Endodermal cell (in vitro differentiated cells): Measurements from ENCODE around the gene SKA1. TPM values are rescaled to one million over a fixed set of nuclear protein-coding genes. Genes with fewer than 3 reads are reported as not detected.

Experiments used
- DNase-seq: peaks from one replicate; pipeline ENCODE4 v3.0.0-alpha.2; 2017
- H3K27ac ChIP-seq: 2 replicates; pipeline ENCODE4 v1.5.1; 2013; ENCODE audit warnings: mild to moderate bottlenecking, low read depth, low read length, moderate library complexity
- H3K27me3 ChIP-seq: 2 replicates; pipeline ENCODE4 v1.6.1; 2013; ENCODE audit warnings: mild to moderate bottlenecking, low read length, moderate library complexity; ENCODE audit not compliant: insufficient read depth, control insufficient read depth, poor library complexity, severe bottlenecking
- H3K36me3 ChIP-seq: 2 replicates; pipeline ENCODE4 v1.7.0; 2013; ENCODE audit warnings: mild to moderate bottlenecking, low read length, moderate library complexity; ENCODE audit not compliant: control insufficient read depth, insufficient read depth
- H3K4me1 ChIP-seq: one replicate; pipeline ENCODE4 v1.7.0; 2013; ENCODE audit warnings: low read length; ENCODE audit not compliant: control insufficient read depth, insufficient read depth
- H3K4me3 ChIP-seq: 2 replicates; pipeline ENCODE4 v1.5.1; 2013; ENCODE audit warnings: mild to moderate bottlenecking, low read length, moderate library complexity
- H3K9ac ChIP-seq: 2 replicates; pipeline ENCODE4 v1.6.1; 2013; ENCODE audit warnings: mild to moderate bottlenecking, low read length, moderate library complexity; ENCODE audit not compliant: poor library complexity, severe bottlenecking; ENCODE audit errors: extremely low read depth
- H3K9me3 ChIP-seq: 2 replicates; pipeline ENCODE4 v1.6.1; 2013; ENCODE audit warnings: mild to moderate bottlenecking, low read length, moderate library complexity; ENCODE audit not compliant: control insufficient read depth
- H3K27ac Mint-ChIP-seq: 2 replicates; pipeline ENCODE4 v1.8.0; 2020; ENCODE audit warnings: mixed read lengths
- H3K27me3 Mint-ChIP-seq: 2 replicates; pipeline ENCODE4 v1.8.0; 2021; ENCODE audit warnings: mild to moderate bottlenecking, mixed read lengths; ENCODE audit not compliant: insufficient read depth
- H3K36me3 Mint-ChIP-seq: 2 replicates; pipeline ENCODE4 v1.8.0; 2020; ENCODE audit warnings: low read depth, mixed read lengths
- H3K4me1 Mint-ChIP-seq: 2 replicates; pipeline ENCODE4 v1.8.0; 2020; ENCODE audit warnings: mixed read lengths
- H3K4me3 Mint-ChIP-seq: 2 replicates; pipeline ENCODE4 v1.8.0; 2020; ENCODE audit warnings: mild to moderate bottlenecking, moderate library complexity, mixed read lengths
- H3K9me3 Mint-ChIP-seq: 2 replicates; pipeline ENCODE4 v1.8.0; 2020; ENCODE audit warnings: mild to moderate bottlenecking, mixed read lengths
- WGBS, 2 experiments: methylation state at CpG; one replicate each; pipeline versions ENCODE4 v1.1.5 to v1.1.7; 2013; ENCODE audit warnings: missing lambda C conversion rate in 2 of 2, mixed read lengths in 1 of 2; ENCODE audit not compliant: insufficient coverage in 1 of 2, insufficient read length in 1 of 2; 5-methylcytosine and 5-hydroxymethylcytosine counted together
- total RNA-seq, 2 donors: library from RNA; stranded (reverse); fragmentation: NEBNext Ultra II Directional in 1 of 2; extraction: Animal tissue kit (Norgen Biotek cat#: 25700) in 1 of 2; gene quantifications; 2 replicates in 1 of 2; 3 replicates in 1 of 2; pipeline ENCODE4 v1.2.1, GENCODE V29; 2021
- TF ChIP-seq, protein P1 (sequence below): fragments of 200-600 bp; sonication (generic); conservative IDR thresholded peaks from 2 replicates; pipeline ENCODE4 v1.5.0; 2021; ENCODE audit warnings: antibody characterized with exemption, mild to moderate bottlenecking

SKA1 gene
- total RNA-seq, 2 donors from 2014 or later = 26.4 to 70.0 TPM

DNA sequence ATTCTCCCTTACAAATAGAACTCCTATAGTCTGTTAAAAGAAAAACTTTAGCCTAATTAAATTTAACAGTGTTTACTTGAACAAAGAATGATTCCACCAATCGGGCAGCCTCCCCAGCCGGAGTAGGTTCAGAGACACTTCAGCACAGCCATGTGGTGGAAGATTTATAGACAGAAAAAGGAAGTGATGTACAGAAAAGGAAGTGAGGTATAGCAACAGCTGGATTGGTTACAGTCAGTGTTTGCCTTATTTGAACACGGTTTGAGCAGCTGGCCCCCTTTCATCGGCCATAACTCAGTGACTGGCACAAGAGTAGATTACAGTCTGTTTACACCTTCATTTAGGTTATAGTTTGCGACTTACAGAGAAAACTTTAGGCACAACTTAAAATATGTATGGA, 2.1 kb upstream of the SKA1 start:
- peaks cover 22% of the 10 kb centered on the region for H3K4me1 Mint-ChIP-seq
- peaks cover 15% of the 10 kb centered on the region for H3K36me3 Mint-ChIP-seq
- H3K36me3 ChIP-seq = peaks cover 16% of the 10 kb centered on the region
- TF ChIP-seq, protein P1, sequence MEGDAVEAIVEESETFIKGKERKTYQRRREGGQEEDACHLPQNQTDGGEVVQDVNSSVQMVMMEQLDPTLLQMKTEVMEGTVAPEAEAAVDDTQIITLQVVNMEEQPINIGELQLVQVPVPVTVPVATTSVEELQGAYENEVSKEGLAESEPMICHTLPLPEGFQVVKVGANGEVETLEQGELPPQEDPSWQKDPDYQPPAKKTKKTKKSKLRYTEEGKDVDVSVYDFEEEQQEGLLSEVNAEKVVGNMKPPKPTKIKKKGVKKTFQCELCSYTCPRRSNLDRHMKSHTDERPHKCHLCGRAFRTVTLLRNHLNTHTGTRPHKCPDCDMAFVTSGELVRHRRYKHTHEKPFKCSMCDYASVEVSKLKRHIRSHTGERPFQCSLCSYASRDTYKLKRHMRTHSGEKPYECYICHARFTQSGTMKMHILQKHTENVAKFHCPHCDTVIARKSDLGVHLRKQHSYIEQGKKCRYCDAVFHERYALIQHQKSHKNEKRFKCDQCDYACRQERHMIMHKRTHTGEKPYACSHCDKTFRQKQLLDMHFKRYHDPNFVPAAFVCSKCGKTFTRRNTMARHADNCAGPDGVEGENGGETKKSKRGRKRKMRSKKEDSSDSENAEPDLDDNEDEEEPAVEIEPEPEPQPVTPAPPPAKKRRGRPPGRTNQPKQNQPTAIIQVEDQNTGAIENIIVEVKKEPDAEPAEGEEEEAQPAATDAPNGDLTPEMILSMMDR = no peak
- no peak for DNase-seq
- WGBS, 2 experiments = 87 to 96% methylated on average over 4 to 5 of the region's 5 CpGs
- H3K9me3 ChIP-seq = peaks cover 42% of the 10 kb centered on the region
- H3K27ac ChIP-seq = no peak overlapping the region
- peaks cover 4% of the 10 kb centered on the region for H3K27me3 Mint-ChIP-seq
- peaks cover 49% of the 10 kb centered on the region for H3K9me3 Mint-ChIP-seq
- no peaks in the 10 kb centered on the region for H3K27me3 ChIP-seq
- no peak overlapping the region for H3K9ac ChIP-seq
- peak overlapping the region; percentile 32 for H3K4me3 ChIP-seq
- no peak overlapping the region for H3K4me3 Mint-ChIP-seq
- H3K4me1 ChIP-seq = peaks cover 3% of the 10 kb centered on the region
- no peak overlapping the region for H3K27ac Mint-ChIP-seq

- H3K27me3 ChIP-seq = no peaks in the 10 kb centered on the region
- Mint-ChIP-seq H3K4me3 (peak overlapping the region; percentile 83), H3K36me3 (peaks cover 17% of the 10 kb centered on the region), H3K4me1 (peaks cover 22% of the 10 kb centered on the region), H3K27ac (peak overlapping the region; percentile 97), H3K9me3 (peaks cover 42% of the 10 kb centered on the region), H3K27me3 (peaks cover 2% of the 10 kb centered on the region)
- H3K4me1 ChIP-seq = peaks cover 3% of the 10 kb centered on the region
- peak overlapping the region; percentile 58 for H3K9ac ChIP-seq
- H3K27ac ChIP-seq = no peak overlapping the region
- TF ChIP-seq, protein P1 = no peak
- peaks cover 42% of the 10 kb centered on the region for H3K9me3 ChIP-seq
- peaks cover 24% of the 10 kb centered on the region for H3K36me3 ChIP-seq
- WGBS, 2 experiments = 82 to 90% methylated on average over 5 to 7 of the region's 7 CpGs
- DNase-seq = peak; percentile 67
- H3K4me3 ChIP-seq = peak overlapping the region; percentile 92
Observed at GRCh38 chr18:50373561-50374219, 1.2 kb upstream of the SKA1 start.

- no peak overlapping the region for H3K27ac ChIP-seq
- peak overlapping the region; percentile 92 for H3K4me3 ChIP-seq
- DNase-seq = no peak
- H3K27me3 ChIP-seq = no peaks in the 10 kb centered on the region
- H3K36me3 ChIP-seq = peaks cover 29% of the 10 kb centered on the region
- H3K9me3 ChIP-seq = peaks cover 37% of the 10 kb centered on the region
- TF ChIP-seq, protein P1 = no peak
- H3K4me1 ChIP-seq = peaks cover 3% of the 10 kb centered on the region
- peak overlapping the region; percentile 58 for H3K9ac ChIP-seq
- Mint-ChIP-seq H3K4me3 (peak overlapping the region; percentile 83), H3K27ac (peak overlapping the region; percentile 97), H3K36me3 (peaks cover 17% of the 10 kb centered on the region), H3K27me3 (peaks cover 2% of the 10 kb centered on the region), H3K9me3 (peaks cover 36% of the 10 kb centered on the region), H3K4me1 (peaks cover 22% of the 10 kb centered on the region)
- WGBS, 2 experiments = 70 to 71% methylated on average over 5 to 8 of the region's 8 CpGs
Observed at GRCh38 chr18:50374220-50374752, 560 bp upstream of the SKA1 start.
